Activated CD8-positive, alpha-beta memory T cell treated with anti-CD3 and anti-CD28 coated beads for 24 hours (primary cell): ENCODE measurements around the gene GRM5.

Experiments used
- DNase-seq: peaks from one replicate; pipeline ENCODE4 v3.0.0-alpha.2; 2020

The GRM5 gene

GRCh38 chr11:88827018-88827676 is 238.6 kb downstream of the GRM5 start:
- no peak for DNase-seq

DNA sequence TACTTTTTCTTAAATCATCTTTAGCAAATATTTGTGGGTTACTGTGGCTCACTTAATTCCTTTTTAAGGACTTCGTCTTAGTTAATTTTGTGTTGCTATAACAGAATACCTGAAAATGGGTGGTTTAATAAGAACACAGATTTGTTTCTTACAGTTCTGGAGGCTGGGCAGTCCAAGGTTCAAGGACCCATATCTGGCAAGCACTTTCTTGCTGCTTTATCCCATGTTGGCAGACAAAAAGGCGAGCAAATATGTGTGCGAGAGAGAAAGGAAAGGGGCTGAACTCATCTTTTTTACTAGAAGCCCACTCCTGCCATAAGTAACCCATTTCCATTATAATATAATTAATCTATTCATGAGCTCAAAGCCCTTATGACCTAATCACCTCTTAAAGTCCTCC is 246.2 kb downstream of the GRM5 start:
- no peak for DNase-seq

DNA sequence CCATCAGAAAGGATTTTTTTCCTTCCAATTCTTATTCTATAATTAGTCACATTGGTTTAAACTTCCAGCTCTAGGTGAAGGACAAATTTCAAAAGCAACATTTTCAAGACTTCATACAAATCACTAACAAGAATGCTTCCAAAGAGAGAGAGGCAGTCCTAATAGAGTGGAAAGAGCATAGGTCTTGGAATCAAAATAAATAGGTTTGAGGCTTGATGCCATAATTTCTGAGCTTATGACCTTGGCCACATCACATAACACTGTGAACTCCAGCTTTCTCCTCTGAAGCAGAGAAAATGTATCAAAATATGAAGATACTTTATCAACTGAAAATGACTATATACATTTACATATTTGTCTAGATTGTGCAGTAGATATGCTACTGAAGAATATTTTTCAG is 246.8 kb downstream of the GRM5 start:
- no peak for DNase-seq

DNA sequence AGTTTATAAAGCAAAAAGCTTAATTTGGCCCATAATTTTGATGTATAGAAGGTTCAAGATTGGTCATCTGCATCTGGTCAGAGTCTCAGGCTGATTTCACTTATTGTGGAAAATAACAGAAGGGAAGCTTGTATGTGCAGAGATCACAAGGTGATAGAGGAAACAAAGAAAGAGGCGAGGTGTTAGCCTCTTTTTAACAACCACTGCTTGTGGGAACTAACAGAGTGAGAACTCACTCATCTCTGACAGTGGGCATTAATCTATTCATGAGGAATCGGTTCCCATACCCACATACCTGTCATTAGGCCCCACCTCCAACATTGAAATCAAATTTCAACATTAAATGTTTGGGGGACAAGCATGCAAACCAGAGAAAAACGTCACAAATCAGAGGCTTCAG is 250.3 kb downstream of the GRM5 start:
- no peak for DNase-seq

GRCh38 chr11:88814076-88814475 is 251.7 kb downstream of the GRM5 start:
- no peak for DNase-seq

DNA sequence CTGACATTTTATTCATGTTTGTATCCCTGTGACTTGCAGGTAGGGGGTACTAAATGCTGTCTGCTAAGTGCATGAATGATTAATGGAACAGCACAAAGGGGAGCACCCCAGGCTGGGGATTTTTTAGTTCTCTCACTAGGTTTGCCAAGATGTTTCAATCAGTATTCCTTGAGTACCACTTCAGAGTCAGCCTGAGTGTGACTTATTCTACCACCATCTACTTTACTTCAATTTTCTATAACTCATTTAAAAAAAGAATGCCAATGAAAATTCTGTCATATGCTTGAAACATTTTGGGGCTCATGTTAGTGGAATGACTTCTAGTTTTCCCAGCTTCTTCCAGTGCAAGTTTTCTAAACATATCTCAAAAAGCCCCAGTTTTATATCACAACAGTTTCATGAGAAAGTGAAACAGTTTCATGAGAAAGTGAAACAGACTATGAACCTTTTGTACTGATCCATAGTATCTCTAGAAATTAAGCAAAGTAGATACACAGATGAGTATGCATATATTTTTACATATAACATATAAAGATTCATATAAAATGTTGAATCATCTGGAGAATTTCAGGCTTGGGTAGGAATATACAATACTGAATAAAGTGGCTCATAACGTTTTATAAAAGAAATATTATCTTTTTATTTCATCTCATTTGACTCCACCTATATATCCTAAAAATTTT is 252.4 kb downstream of the GRM5 start:
- DNase-seq: no peak

DNA sequence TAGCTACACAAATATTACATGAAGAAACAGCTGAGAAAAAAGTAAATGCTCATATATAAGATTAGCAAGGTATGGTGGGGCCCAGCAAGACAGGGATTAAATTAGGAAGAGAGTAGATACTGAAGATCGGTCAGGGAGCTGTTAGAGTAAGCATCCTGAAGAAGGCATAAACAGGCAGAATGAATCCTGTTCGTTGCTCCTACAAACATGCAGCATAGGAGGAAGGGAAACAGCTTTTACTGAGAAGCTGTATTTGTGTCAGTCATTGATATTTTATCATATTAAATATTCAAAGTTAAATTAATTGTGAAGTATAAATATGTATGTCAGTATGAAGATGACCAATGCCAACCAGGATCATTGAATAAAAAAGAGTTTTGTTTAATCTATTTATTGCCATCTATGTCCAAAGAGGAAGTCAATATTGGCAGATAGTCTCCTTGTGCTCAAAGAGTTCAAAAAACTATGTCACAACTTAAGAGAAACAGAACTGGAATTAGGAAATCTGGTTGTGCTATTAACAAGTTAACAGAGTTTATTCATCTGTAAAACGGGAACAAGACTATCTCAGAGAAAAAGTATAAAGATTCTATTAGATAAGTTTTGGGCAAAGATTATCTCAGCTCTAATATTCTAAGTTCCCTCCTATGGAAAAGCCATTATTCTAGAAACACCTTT is 255.2 kb downstream of the GRM5 start:
- no peak for DNase-seq

DNA sequence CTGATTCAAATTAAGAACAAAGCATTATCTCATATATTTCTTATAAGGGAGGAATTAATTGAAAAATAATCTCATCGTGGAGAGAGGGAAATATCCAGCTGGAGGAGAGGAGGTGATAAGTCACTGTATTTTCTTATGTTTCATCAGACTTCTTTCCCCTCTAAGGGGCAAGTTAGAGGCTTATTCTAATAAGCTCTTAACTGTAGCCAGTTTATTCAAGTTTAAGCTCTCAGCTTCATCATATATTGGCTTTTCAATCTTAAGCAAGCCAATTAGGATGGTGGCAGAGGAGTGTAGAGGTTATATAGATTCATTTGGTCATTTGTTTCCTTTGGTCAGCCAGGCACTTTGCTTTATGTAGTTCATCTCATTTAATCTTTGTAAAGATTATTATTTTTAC is 256.7 kb downstream of the GRM5 start:
- DNase-seq: no peak

DNA sequence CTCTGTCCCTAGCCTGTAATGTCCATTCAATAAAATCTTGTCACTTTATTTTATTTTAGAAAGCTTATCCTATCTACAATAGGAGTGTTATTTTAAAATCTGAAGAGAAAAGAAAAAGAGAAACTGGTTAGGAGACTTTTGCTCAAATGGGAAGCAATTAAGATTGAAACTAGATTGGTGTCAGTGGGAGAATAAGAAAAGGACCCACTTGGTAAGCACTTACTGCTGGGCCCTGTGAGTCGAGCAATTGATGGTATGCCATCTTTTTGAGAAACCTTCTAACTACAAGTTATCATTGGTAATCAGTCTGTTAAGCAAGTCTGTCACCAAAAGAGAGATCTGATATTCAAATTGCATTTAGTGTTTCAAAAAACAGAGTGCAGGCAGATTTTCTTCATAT is 258.4 kb downstream of the GRM5 start:
- DNase-seq: no peak

DNA sequence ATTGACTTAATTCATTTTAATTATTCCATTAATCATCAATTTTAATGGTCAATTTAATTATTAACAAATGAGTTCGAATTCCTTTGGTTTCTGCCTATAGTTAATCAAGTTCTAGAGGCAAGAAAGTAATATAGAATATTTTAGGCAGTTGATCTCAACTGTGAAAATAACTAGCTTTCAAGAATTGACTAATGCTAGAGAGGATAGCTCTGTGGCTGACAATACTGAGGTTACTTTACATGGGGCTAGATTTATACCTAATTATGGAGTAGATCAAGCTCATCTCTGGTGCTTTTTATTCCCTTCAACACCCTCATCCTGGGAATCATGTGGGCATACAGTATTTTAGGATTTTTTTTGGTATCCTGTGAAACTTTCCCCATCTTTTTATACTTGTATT is 259.4 kb downstream of the GRM5 start:
- DNase-seq: no peak

DNA sequence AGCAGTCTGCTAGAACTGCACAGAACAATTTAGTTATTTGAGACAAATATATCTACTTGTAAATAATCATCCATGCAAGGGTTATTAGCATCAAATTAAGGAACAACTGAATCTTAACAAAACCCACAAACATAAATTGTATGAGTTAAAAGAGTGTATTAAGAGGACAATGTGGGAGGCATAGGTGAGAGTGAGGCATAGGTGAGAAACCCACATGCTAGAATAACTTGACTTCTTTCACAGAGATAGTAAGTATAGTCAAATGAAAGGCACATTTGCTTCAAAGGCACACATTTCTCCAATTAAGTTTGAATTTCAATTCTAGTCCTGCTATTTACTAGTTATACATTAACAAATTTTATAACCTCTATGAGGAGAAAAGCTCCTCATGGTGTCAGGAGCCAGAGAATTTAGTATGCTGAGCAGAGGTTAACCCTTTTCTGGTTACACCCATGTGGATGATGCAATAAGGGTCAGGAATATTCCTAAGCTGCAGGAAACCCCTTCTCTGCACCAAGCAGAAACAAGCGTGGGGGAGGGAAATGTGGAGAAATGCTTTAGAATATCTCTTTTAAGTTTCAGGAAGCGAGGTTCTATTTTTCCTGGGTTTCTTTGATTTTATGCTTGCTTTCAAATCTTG is 264.2 kb downstream of the GRM5 start:
- no peak for DNase-seq

DNA sequence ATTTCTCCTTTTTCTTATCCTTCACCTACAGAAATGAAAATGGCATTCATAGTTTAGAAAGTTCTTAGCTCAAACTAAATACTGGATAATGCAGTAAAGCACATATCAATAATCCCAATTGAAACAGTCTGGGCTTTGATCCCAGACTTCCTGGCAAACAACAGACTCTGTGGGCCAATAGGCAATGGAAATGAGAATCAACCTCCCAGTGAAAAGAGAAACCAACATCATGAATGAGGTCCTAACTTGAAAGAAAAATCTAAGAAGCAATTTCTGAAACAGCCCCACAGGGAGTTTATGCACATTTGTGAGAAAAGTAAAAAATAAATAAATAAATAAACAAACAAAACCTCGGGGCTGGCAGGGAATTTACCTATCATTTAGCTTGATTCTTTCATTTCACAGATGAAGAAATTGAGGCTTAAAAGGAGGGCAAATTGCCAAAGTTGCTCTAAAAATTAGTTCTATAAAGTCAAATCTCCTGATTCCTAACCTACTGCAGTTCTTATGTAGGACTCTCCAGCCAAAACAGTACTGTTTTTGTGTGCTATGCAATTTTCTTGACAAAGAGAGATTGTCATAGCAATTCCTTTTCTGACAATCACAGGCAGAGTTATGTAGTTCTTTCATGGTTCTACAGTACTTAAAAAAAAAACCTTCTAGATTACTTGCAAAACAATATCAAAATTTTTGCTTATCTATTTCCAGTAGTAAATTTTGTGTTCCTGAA is 265.8 kb downstream of the GRM5 start:
- DNase-seq: no peak

DNA sequence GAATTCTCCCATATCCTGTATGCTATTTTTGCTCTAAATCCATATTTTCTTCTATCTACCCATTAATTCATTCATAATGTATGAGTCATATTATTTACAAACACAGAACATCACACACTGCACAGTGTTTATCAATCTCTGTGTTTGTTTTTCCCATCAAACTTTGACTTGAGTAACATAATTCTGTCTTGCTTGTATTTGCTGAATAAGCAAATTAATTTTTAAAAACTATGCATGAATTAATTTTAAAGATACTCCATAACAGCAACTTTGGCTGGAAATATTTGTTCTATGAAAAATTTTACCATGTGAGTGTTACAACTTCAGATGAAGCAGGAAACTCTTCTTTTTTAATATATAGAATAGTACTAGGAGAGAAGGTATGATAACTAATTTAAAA is 275.6 kb downstream of the GRM5 start:
- DNase-seq: no peak

GRCh38 chr11:88779577-88779976 is 286.2 kb downstream of the GRM5 start:
- DNase-seq: no peak

- DNase-seq: no peak
Observed at GRCh38 chr11:88770475-88771079, 295.2 kb downstream of the GRM5 start.

GRCh38 chr11:88744140-88744539 is 321.6 kb downstream of the GRM5 start:
- no peak for DNase-seq

DNA sequence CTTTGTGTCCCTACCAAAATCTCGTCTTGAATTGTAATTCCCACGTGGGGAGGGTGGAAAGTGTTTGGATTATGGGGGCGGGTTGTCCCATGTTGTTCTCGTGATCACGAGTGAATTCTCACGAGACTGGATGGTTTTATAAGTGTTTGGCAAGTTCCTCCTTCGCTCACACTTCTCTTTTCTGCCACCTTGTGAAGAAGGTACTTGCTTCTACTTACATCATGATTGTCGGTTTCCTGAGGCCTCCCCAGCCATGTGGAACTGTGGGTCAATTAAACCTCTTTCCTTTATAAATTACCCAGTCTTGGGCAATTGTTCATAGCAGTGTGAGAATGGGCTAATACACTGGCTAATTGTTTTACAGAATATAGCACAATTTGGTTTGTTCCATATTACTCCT is 326.3 kb downstream of the GRM5 start:
- no peak for DNase-seq

GRCh38 chr11:88709567-88709966 is 356.2 kb downstream of the GRM5 start:
- no peak for DNase-seq

- no peak for DNase-seq
Observed at GRCh38 chr11:88704485-88704884, 361.3 kb downstream of the GRM5 start.

DNA sequence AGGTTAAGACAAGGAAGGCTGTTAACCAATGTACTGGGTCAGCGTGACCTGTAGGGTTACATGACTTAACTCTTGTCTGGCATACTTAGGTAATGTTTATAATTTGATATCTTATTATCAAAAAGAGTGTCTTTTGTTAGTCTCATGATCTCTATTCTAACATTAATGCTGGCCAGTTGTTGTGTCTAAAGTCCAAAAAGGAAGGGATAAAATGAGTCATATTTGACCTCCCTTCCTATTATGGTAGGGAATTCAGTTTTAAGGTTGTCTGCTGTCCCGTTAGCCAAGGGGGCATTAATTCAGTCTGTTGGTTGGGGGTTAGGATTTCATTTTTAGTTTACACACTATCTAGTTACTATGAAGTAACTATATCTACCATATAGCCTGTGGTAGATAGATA is 364.0 kb downstream of the GRM5 start:
- no peak for DNase-seq

GRCh38 chr11:88697139-88697538 is 368.6 kb downstream of the GRM5 start:
- no peak for DNase-seq

DNA sequence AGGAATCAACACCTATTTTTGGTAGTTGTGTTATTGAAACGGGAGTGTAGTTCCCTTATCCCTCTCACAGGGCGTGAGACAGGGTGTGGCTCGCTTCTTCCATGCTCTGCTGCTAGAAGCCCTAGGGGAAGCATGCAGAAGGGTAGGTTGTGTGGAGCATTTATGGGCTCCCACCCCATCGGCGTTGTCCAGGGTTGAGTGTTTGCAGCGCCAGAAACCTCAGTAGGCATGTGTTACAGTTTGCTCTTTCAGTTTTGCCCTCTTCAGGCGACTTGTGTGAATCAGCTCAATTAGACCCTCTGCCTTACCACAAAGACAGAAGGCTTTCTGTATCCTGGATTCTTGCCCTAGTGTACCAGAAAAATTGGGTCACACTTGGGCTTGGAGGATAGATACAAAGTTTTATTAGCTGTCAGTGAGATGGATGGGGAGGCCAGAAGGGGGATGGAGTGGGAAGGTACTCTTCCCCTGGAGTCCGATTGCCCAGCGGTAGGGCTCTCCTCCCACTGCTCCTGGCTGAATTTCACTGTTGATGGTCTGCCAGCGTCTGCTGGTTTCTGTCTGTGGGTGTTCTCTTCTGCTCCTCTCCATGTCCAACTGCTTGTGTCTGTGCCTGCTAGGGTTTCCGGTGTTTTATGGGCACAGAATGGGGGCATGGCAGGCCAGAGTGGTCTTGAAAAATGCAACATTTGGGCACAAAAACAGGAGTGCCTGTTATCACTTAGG is 369.9 kb downstream of the GRM5 start:
- DNase-seq: no peak
